Endodermal cell (in vitro differentiated cells): ENCODE data around the gene MIF4GD. TPM values are rescaled to one million over a fixed set of nuclear protein-coding genes. Genes with fewer than 3 reads are reported as not detected.
"Not testable (repeated sequence)": the region's sequence is repeated elsewhere in the genome, so short reads cannot be mapped to it uniquely, and the experiment has no call there.

Source experiments
- DNase-seq: peaks from one replicate; pipeline ENCODE4 v3.0.0-alpha.2; 2017
- H3K27ac ChIP-seq: 2 replicates; pipeline ENCODE4 v1.5.1; 2013; ENCODE audit warnings: mild to moderate bottlenecking, low read depth, low read length, moderate library complexity
- H3K27me3 ChIP-seq: 2 replicates; pipeline ENCODE4 v1.6.1; 2013; ENCODE audit warnings: mild to moderate bottlenecking, low read length, moderate library complexity; ENCODE audit not compliant: insufficient read depth, control insufficient read depth, poor library complexity, severe bottlenecking
- H3K36me3 ChIP-seq: 2 replicates; pipeline ENCODE4 v1.7.0; 2013; ENCODE audit warnings: mild to moderate bottlenecking, low read length, moderate library complexity; ENCODE audit not compliant: control insufficient read depth, insufficient read depth
- H3K4me1 ChIP-seq: one replicate; pipeline ENCODE4 v1.7.0; 2013; ENCODE audit warnings: low read length; ENCODE audit not compliant: control insufficient read depth, insufficient read depth
- H3K4me3 ChIP-seq: 2 replicates; pipeline ENCODE4 v1.5.1; 2013; ENCODE audit warnings: mild to moderate bottlenecking, low read length, moderate library complexity
- H3K9ac ChIP-seq: 2 replicates; pipeline ENCODE4 v1.6.1; 2013; ENCODE audit warnings: mild to moderate bottlenecking, low read length, moderate library complexity; ENCODE audit not compliant: poor library complexity, severe bottlenecking; ENCODE audit errors: extremely low read depth
- H3K9me3 ChIP-seq: 2 replicates; pipeline ENCODE4 v1.6.1; 2013; ENCODE audit warnings: mild to moderate bottlenecking, low read length, moderate library complexity; ENCODE audit not compliant: control insufficient read depth
- H3K27ac Mint-ChIP-seq: 2 replicates; pipeline ENCODE4 v1.8.0; 2020; ENCODE audit warnings: mixed read lengths
- H3K27me3 Mint-ChIP-seq: 2 replicates; pipeline ENCODE4 v1.8.0; 2021; ENCODE audit warnings: mild to moderate bottlenecking, mixed read lengths; ENCODE audit not compliant: insufficient read depth
- H3K36me3 Mint-ChIP-seq: 2 replicates; pipeline ENCODE4 v1.8.0; 2020; ENCODE audit warnings: low read depth, mixed read lengths
- H3K4me1 Mint-ChIP-seq: 2 replicates; pipeline ENCODE4 v1.8.0; 2020; ENCODE audit warnings: mixed read lengths
- H3K4me3 Mint-ChIP-seq: 2 replicates; pipeline ENCODE4 v1.8.0; 2020; ENCODE audit warnings: mild to moderate bottlenecking, moderate library complexity, mixed read lengths
- H3K9me3 Mint-ChIP-seq: 2 replicates; pipeline ENCODE4 v1.8.0; 2020; ENCODE audit warnings: mild to moderate bottlenecking, mixed read lengths
- CTCF ChIP-seq: fragments of 200-600 bp; sonication (generic); conservative IDR thresholded peaks from 2 replicates; pipeline ENCODE4 v1.5.0; 2021; ENCODE audit warnings: antibody characterized with exemption, mild to moderate bottlenecking
- WGBS, 2 experiments: methylation state at CpG; one replicate each; pipeline versions ENCODE4 v1.1.5 to v1.1.7; 2013; ENCODE audit warnings: missing lambda C conversion rate in 2 of 2, mixed read lengths in 1 of 2; ENCODE audit not compliant: insufficient coverage in 1 of 2, insufficient read length in 1 of 2; 5-methylcytosine and 5-hydroxymethylcytosine counted together
- total RNA-seq, 2 donors: library from RNA; stranded (reverse); fragmentation: NEBNext Ultra II Directional in 1 of 2; extraction: Animal tissue kit (Norgen Biotek cat#: 25700) in 1 of 2; gene quantifications; 2 replicates in 1 of 2; 3 replicates in 1 of 2; pipeline ENCODE4 v1.2.1, GENCODE V29; 2021

MIF4GD gene
- total RNA-seq, 2 donors from 2014 or later, result 17.9 to 28.6 TPM

GRCh38 chr17:75301049-75301448 lies 30.0 kb upstream of the MIF4GD start:
- Histone ChIP-seq H3K27me3 (no peaks in the 10 kb centered on the region), H3K9ac (no peak overlapping the region), H3K9me3 (no peaks in the 10 kb centered on the region), H3K4me1 (no peaks in the 10 kb centered on the region), H3K36me3 (no peaks in the 10 kb centered on the region), H3K27ac (no peak overlapping the region), H3K4me3 (no peak overlapping the region)
- 92 to 94% methylated on average over 8 to 9 of the region's 9 CpGs for WGBS, 2 experiments
- no peaks in the 10 kb centered on the region for H3K36me3 Mint-ChIP-seq
- no peak for TF ChIP-seq CTCF
- no peaks in the 10 kb centered on the region for H3K4me1 Mint-ChIP-seq
- H3K4me3 Mint-ChIP-seq, result no peak overlapping the region
- DNase-seq, result no peak
- no peaks in the 10 kb centered on the region for H3K9me3 Mint-ChIP-seq
- H3K27me3 Mint-ChIP-seq, result no peaks in the 10 kb centered on the region
- H3K27ac Mint-ChIP-seq, result no peak overlapping the region

GRCh38 chr17:75300280-75300679 lies 29.2 kb upstream of the MIF4GD start:
- no peak overlapping the region for H3K9ac ChIP-seq
- DNase-seq, result no peak
- no peak overlapping the region for H3K27ac Mint-ChIP-seq
- WGBS, 2 experiments, result 78 to 91% methylated on average over 4 to 5 of the region's 7 CpGs
- H3K4me3 ChIP-seq, result no peak overlapping the region
- no peak overlapping the region for H3K27ac ChIP-seq
- no peaks in the 10 kb centered on the region for H3K9me3 ChIP-seq
- no peaks in the 10 kb centered on the region for H3K27me3 ChIP-seq
- no peak overlapping the region for H3K4me3 Mint-ChIP-seq
- H3K36me3 ChIP-seq, result no peaks in the 10 kb centered on the region
- no peaks in the 10 kb centered on the region for H3K4me1 Mint-ChIP-seq
- no peaks in the 10 kb centered on the region for H3K36me3 Mint-ChIP-seq
- H3K9me3 Mint-ChIP-seq, result no peaks in the 10 kb centered on the region
- no peaks in the 10 kb centered on the region for H3K27me3 Mint-ChIP-seq
- no peak for TF ChIP-seq CTCF
- no peaks in the 10 kb centered on the region for H3K4me1 ChIP-seq

- Histone ChIP-seq H3K9ac (no peak overlapping the region), H3K27me3 (no peaks in the 10 kb centered on the region), H3K4me1 (no peaks in the 10 kb centered on the region), H3K27ac (no peak overlapping the region), H3K36me3 (no peaks in the 10 kb centered on the region), H3K4me3 (no peak overlapping the region), H3K9me3 (no peaks in the 10 kb centered on the region)
- Mint-ChIP-seq H3K4me1 (no peaks in the 10 kb centered on the region), H3K9me3 (no peaks in the 10 kb centered on the region), H3K36me3 (no peaks in the 10 kb centered on the region), H3K27me3 (peaks cover 1% of the 10 kb centered on the region), H3K4me3 (no peak overlapping the region), H3K27ac (no peak overlapping the region)
- no peak for DNase-seq
- no peak for TF ChIP-seq CTCF
- 91 to 95% methylated on average over 3 to 8 of the region's 8 CpGs for WGBS, 2 experiments
Measured at GRCh38 chr17:75295201-75296158, 24.4 kb upstream of the MIF4GD start.

- H3K9me3 ChIP-seq, H3K9me3 Mint-ChIP-seq, H3K4me3 Mint-ChIP-seq, H3K4me1 ChIP-seq, H3K27me3 ChIP-seq, H3K9ac ChIP-seq, H3K36me3 Mint-ChIP-seq, H3K36me3 ChIP-seq, H3K4me1 Mint-ChIP-seq, H3K27me3 Mint-ChIP-seq, DNase-seq, H3K4me3 ChIP-seq, H3K27ac ChIP-seq, H3K27ac Mint-ChIP-seq: not testable (repeated sequence)
- 85 to 87% methylated on average over 12 to 16 of the region's 16 CpGs for WGBS, 2 experiments
Measured at GRCh38 chr17:75292810-75293448, 21.9 kb upstream of the MIF4GD start.
